Measurements from ENCODE around the gene SLC6A1. TPM values are rescaled to one million over a fixed set of nuclear protein-coding genes. Genes with fewer than 3 reads are reported as not detected.

Gene SLC6A1
- total RNA-seq, 1 experiment from 2014 or later: not detected

- TF ChIP-seq, protein P1, sequence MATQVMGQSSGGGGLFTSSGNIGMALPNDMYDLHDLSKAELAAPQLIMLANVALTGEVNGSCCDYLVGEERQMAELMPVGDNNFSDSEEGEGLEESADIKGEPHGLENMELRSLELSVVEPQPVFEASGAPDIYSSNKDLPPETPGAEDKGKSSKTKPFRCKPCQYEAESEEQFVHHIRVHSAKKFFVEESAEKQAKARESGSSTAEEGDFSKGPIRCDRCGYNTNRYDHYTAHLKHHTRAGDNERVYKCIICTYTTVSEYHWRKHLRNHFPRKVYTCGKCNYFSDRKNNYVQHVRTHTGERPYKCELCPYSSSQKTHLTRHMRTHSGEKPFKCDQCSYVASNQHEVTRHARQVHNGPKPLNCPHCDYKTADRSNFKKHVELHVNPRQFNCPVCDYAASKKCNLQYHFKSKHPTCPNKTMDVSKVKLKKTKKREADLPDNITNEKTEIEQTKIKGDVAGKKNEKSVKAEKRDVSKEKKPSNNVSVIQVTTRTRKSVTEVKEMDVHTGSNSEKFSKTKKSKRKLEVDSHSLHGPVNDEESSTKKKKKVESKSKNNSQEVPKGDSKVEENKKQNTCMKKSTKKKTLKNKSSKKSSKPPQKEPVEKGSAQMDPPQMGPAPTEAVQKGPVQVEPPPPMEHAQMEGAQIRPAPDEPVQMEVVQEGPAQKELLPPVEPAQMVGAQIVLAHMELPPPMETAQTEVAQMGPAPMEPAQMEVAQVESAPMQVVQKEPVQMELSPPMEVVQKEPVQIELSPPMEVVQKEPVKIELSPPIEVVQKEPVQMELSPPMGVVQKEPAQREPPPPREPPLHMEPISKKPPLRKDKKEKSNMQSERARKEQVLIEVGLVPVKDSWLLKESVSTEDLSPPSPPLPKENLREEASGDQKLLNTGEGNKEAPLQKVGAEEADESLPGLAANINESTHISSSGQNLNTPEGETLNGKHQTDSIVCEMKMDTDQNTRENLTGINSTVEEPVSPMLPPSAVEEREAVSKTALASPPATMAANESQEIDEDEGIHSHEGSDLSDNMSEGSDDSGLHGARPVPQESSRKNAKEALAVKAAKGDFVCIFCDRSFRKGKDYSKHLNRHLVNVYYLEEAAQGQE (IDR thresholded peaks at IDR 0.05; ENCODE audit: low read depth): no peak
- TF ChIP-seq SRF (IDR thresholded peaks at IDR 0.05; ENCODE audit: low read depth) (no peak), POLR2A (IDR thresholded peaks at IDR 0.05; ENCODE audit: borderline replicate concordance, extremely low read depth, insufficient read depth, insufficient read length) (no peak), YY1 (IDR thresholded peaks at IDR 0.05; ENCODE audit: extremely low read depth, insufficient replicate concordance, low read depth, low read length) (no peak), ELF1 (IDR thresholded peaks at IDR 0.05; ENCODE audit: borderline replicate concordance, low read depth) (no peak), RAD21 (IDR thresholded peaks at IDR 0.05; ENCODE audit: low read depth) (no peak)
Observed at GRCh38 chr3:11050666-11051323, 58.2 kb downstream of the SLC6A1 start (continued).

DNA sequence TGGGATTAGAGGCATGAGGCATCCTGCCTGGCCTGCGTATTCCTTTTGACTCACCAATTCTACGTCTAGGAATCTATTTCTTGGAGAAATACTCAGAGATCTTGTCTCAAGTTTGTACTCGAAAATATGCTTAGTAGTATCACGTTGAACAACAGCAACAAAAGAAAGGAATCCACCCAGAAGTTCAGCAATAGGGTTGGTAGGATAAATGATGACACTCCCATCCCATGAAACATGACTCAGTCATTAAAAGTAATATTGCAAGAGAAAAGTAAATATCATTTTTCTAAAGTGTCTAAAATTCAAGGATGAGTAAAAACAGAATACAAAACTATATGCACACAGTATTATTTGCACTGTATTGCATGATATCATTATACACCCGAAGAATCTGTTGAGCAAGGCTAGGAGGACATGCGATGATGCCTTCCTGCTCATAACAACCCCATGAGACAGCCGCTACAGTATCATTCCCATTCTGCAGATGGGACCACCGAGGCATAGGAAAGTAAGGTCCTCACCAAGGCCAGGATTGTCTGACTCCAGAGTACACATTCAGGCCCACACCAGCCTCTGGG is 61.5 kb downstream of the SLC6A1 start:
- Histone ChIP-seq H3K79me2 (ENCODE audit: insufficient read depth, low read length) (no peaks in the 10 kb centered on the region), H4K20me1 (ENCODE audit: insufficient read depth) (no peaks in the 10 kb centered on the region), H3K36me3 (ENCODE audit: control insufficient read depth in 1 of 2, insufficient read depth in 2 of 2, low read length in 2 of 2) (no peaks in the 10 kb centered on the region), H3K9me3 (ENCODE audit: control insufficient read depth in 1 of 2, insufficient read depth in 1 of 2, low read depth in 1 of 2, low read length in 2 of 2) (no peaks in the 10 kb centered on the region), H3K27ac (ENCODE audit: low read depth, low read length) (no peak overlapping the region), H3K4me1 (ENCODE audit: control insufficient read depth in 1 of 2, insufficient read depth in 2 of 2, low read length in 2 of 2) (no peaks in the 10 kb centered on the region), H2AFZ (ENCODE audit: low read depth, low read length, poor library complexity, severe bottlenecking) (no peak overlapping the region), H3K9ac (ENCODE audit: low read length) (no peak overlapping the region), H3K4me3 (replicated peaks in 1 of 2; ENCODE audit: low read depth in 1 of 2, low read length in 2 of 2) (no peak overlapping the region), H3K4me2 (ENCODE audit: low read length) (no peak overlapping the region), H3K9me2 (ENCODE audit: insufficient read depth) (no peaks in the 10 kb centered on the region), H3K27me3 (ENCODE audit: insufficient read depth, low read length) (peaks cover 46% of the 10 kb centered on the region)
- intact Hi-C loops (cut with micrococcal nuclease): no loop called here
- ATAC-seq (no peak), DNase-seq (ENCODE audit: low read depth, low spot score) (no peak)
- CTCF ChIA-PET: interaction anchor here (1.1 kb wide), 1 partner anchor 281 kb away, joined by 3 read pairs; no protein-coding TSS in a partner anchor
- RAD21 ChIA-PET (ENCODE audit: low non-redundant PET in 1 of 2, low total read pairs in 2 of 2, uncharacterized antibody in 2 of 2, unreplicated experiment in 2 of 2): no interaction called here
- TF ChIP-seq YY1 (IDR thresholded peaks at IDR 0.05; ENCODE audit: extremely low read depth, insufficient replicate concordance, low read depth, low read length) (no peak), ZFX (IDR thresholded peaks at IDR 0.05) (no peak), MAX (IDR thresholded peaks at IDR 0.05) (no peak), POLR2A (IDR thresholded peaks at IDR 0.05; ENCODE audit: borderline replicate concordance, extremely low read depth, insufficient read depth, insufficient read length) (no peak)
- POLR2A ChIA-PET: no interaction called here
- BruUV-seq (replicated peaks): no TSS peak

Measured in HCT116 (cell line).